GM12872 (cell line): ENCODE measurements around the gene SP100.

Source experiments
- CTCF ChIP-seq: IDR thresholded peaks from 3 replicates; pipeline ENCODE4 v1.5.1; 2011; ENCODE audit warnings: low read depth, mild to moderate bottlenecking, low read length, moderate library complexity; ENCODE audit not compliant: insufficient read depth

Gene SP100

GRCh38 chr2:230441227-230441897, 25.4 kb downstream of the SP100 start:
- no peak for TF ChIP-seq CTCF

GRCh38 chr2:230443541-230443940, 27.5 kb downstream of the SP100 start:
- no peak for TF ChIP-seq CTCF

GRCh38 chr2:230444832-230445231, 28.8 kb downstream of the SP100 start:
- no peak for TF ChIP-seq CTCF

GRCh38 chr2:230447036-230447435, 31.0 kb downstream of the SP100 start:
- TF ChIP-seq CTCF, result no peak

GRCh38 chr2:230447455-230448451, 31.8 kb downstream of the SP100 start:
- no peak for TF ChIP-seq CTCF

GRCh38 chr2:230449901-230450467, 34.0 kb downstream of the SP100 start:
- no peak for TF ChIP-seq CTCF

GRCh38 chr2:230453006-230453405, 37.0 kb downstream of the SP100 start:
- TF ChIP-seq CTCF, result no peak
